PC-9 (cell line): Measurements from ENCODE around the gene DOK3.

Experiments used
- CTCF ChIP-seq: fragments of 200-600 bp; sonication (generic); conservative IDR thresholded peaks from 2 replicates; pipeline ENCODE4 v1.6.1; 2017; ENCODE audit warnings: mixed run types, antibody characterized with exemption, mild to moderate bottlenecking, moderate library complexity
- EZH2 ChIP-seq: fragments of 200-600 bp; sonication (generic); IDR thresholded peaks from 2 replicates; pipeline ENCODE4 v1.8.0; 2017; ENCODE audit warnings: antibody characterized with exemption, low read depth

- TF ChIP-seq CTCF, result no peak
- no peak for TF ChIP-seq EZH2
Measured at GRCh38 chr5:177540438-177540837, 30.8 kb upstream of the DOK3 start.
